Activated CD4-positive, alpha-beta T cell treated with anti-CD3 and anti-CD28 coated beads for 36 hours (primary cell): ENCODE results near the gene RTN4. TPM values are rescaled to one million over a fixed set of nuclear protein-coding genes. Genes with fewer than 3 reads are reported as not detected.

Experiments used
- ATAC-seq: fragments of 200-7000 bp; cut with Tn5 transposase; one replicate; pipeline ENCODE4 v1.10.0; 2021; ENCODE audit warnings: mild to moderate bottlenecking, moderate library complexity
- CTCF ChIA-PET: fragments of 350-600 bp; sonication (Branson Sonifier 250); formaldehyde crosslinking; loops from one replicate; lab custom pipeline; 2021; ENCODE audit warnings: antibody characterized with exemption; lab: Charles Lee
- POLR2A ChIA-PET: fragments of 350-600 bp; sonication (Branson Sonifier 250); formaldehyde crosslinking; loops from one replicate; lab custom pipeline; 2021; ENCODE audit warnings: antibody characterized with exemption, inconsistent platforms; lab: Charles Lee
- DNase-seq: peaks from one replicate; pipeline ENCODE4 v3.0.0-alpha.2; 2020
- H3K27ac Mint-ChIP-seq: one replicate; pipeline ENCODE4 v1.8.0; 2021; ENCODE audit warnings: mixed read lengths
- H3K27me3 Mint-ChIP-seq: one replicate; pipeline ENCODE4 v1.8.0; 2021; ENCODE audit warnings: mixed read lengths
- H3K36me3 Mint-ChIP-seq: one replicate; pipeline ENCODE4 v1.8.0; 2021; ENCODE audit warnings: low read depth, mixed read lengths
- H3K4me1 Mint-ChIP-seq: one replicate; pipeline ENCODE4 v1.8.0; 2021; ENCODE audit warnings: mixed read lengths
- H3K4me3 Mint-ChIP-seq: one replicate; pipeline ENCODE4 v1.8.0; 2021; ENCODE audit warnings: mild to moderate bottlenecking, moderate library complexity, mixed read lengths
- H3K9me3 Mint-ChIP-seq: one replicate; pipeline ENCODE4 v1.8.0; 2021; ENCODE audit warnings: low read depth, mixed read lengths
- intact Hi-C, 2 experiments: fragments of 100-400 bp; cut with DNase I in 1 of 2; cut with micrococcal nuclease in 1 of 2; formaldehyde crosslinking; loops; one replicate each; pipeline versions ENCODE4 v1.14.2 to v1.15.1; 2022 to 2024; cut with DNase I, micrococcal nuclease
- total RNA-seq, 2 experiments: library from RNA; stranded (reverse); gene quantifications; one replicate each; pipeline ENCODE4 v1.2.3, GENCODE V29; 2021

Gene RTN4
- total RNA-seq, 2 experiments from 2014 or later, result 70.3 to 84.8 TPM

- Mint-ChIP-seq H3K4me1 (peaks cover 27% of the 10 kb centered on the region), H3K27me3 (no peaks in the 10 kb centered on the region), H3K27ac (peak overlapping the region; percentile 14), H3K9me3 (peaks cover 5% of the 10 kb centered on the region), H3K4me3 (no peak overlapping the region), H3K36me3 (peaks cover 23% of the 10 kb centered on the region)
- intact Hi-C loops, result no loop called here
- POLR2A ChIA-PET, result no interaction called here
- no peak for ATAC-seq
- DNase-seq, result no peak
- CTCF ChIA-PET, result no interaction called here
Measured at GRCh38 chr2:54966837-54967236, 83.4 kb downstream of the RTN4 start.

- H3K27ac Mint-ChIP-seq, result peak overlapping the region; percentile 14
- DNase-seq (no peak), ATAC-seq (no peak)
- no peaks in the 10 kb centered on the region for H3K27me3 Mint-ChIP-seq
- H3K36me3 Mint-ChIP-seq, result peaks cover 19% of the 10 kb centered on the region
- intact Hi-C loops, result no loop called here
- peaks cover 27% of the 10 kb centered on the region for H3K4me1 Mint-ChIP-seq
- no peak overlapping the region for H3K4me3 Mint-ChIP-seq
- POLR2A ChIA-PET, result no interaction called here
- CTCF ChIA-PET, result interaction anchor here (0.9 kb wide), 1 partner anchor 107 kb away, joined by 3 read pairs; no protein-coding TSS in a partner anchor
- H3K9me3 Mint-ChIP-seq, result peaks cover 5% of the 10 kb centered on the region
Measured at GRCh38 chr2:54966165-54966832, 84.0 kb downstream of the RTN4 start.

- H3K27ac Mint-ChIP-seq, result no peak overlapping the region
- no peak for DNase-seq
- ChIA-PET CTCF (interaction anchor here (0.9 kb wide), 1 partner anchor 108 kb away, joined by 3 read pairs; no protein-coding TSS in a partner anchor), POLR2A (no interaction called here)
- intact Hi-C loops, result no loop called here
- ATAC-seq, result no peak
- no peaks in the 10 kb centered on the region for H3K27me3 Mint-ChIP-seq
- peaks cover 11% of the 10 kb centered on the region for H3K36me3 Mint-ChIP-seq
- peaks cover 5% of the 10 kb centered on the region for H3K9me3 Mint-ChIP-seq
- H3K4me1 Mint-ChIP-seq, result peaks cover 27% of the 10 kb centered on the region
- no peak overlapping the region for H3K4me3 Mint-ChIP-seq
Measured at GRCh38 chr2:54965425-54965824, 84.8 kb downstream of the RTN4 start.

- intact Hi-C loops, result loop anchor here in 1 of 2 experiments (1.0 kb wide), 1 partner anchor 11 kb away; no protein-coding TSS in a partner anchor
- POLR2A ChIA-PET, result no interaction called here
- no peak overlapping the region for H3K27ac Mint-ChIP-seq
Measured at GRCh38 chr2:54964816-54965215, 85.4 kb downstream of the RTN4 start.

GRCh38 chr2:54964271-54964670 lies 86.0 kb downstream of the RTN4 start:
- Mint-ChIP-seq H3K27ac (no peak overlapping the region), H3K4me3 (no peak overlapping the region), H3K27me3 (no peaks in the 10 kb centered on the region), H3K36me3 (peaks cover 4% of the 10 kb centered on the region), H3K4me1 (peaks cover 27% of the 10 kb centered on the region), H3K9me3 (peaks cover 5% of the 10 kb centered on the region)
- no peak for ATAC-seq
- intact Hi-C loops, result loop anchor here in 1 of 2 experiments (1.0 kb wide), 1 partner anchor 12 kb away; no protein-coding TSS in a partner anchor
- no peak for DNase-seq
- CTCF ChIA-PET, result no interaction called here
- POLR2A ChIA-PET, result no interaction called here

More at GRCh38 chr2:54964816-54965215, 85.4 kb downstream of the RTN4 start:
- peaks cover 5% of the 10 kb centered on the region for H3K9me3 Mint-ChIP-seq
- ATAC-seq, result no peak
- CTCF ChIA-PET, result interaction anchor here (0.5 kb wide), 1 partner anchor 967 kb away, joined by 3 read pairs; no protein-coding TSS in a partner anchor
- peaks cover 7% of the 10 kb centered on the region for H3K36me3 Mint-ChIP-seq
- no peak for DNase-seq
- H3K27me3 Mint-ChIP-seq, result no peaks in the 10 kb centered on the region
- no peak overlapping the region for H3K4me3 Mint-ChIP-seq
- H3K4me1 Mint-ChIP-seq, result peaks cover 27% of the 10 kb centered on the region

- Mint-ChIP-seq H3K4me3 (no peak overlapping the region), H3K4me1 (peaks cover 27% of the 10 kb centered on the region), H3K27me3 (no peaks in the 10 kb centered on the region), H3K9me3 (peaks cover 5% of the 10 kb centered on the region), H3K36me3 (no peaks in the 10 kb centered on the region), H3K27ac (no peak overlapping the region)
- intact Hi-C loops, result no loop called here
- DNase-seq (no peak), ATAC-seq (no peak)
- CTCF ChIA-PET, result interaction anchor here (0.7 kb wide), 1 partner anchor 40 kb away, joined by 3 read pairs; no protein-coding TSS in a partner anchor
- POLR2A ChIA-PET, result no interaction called here
Measured at GRCh38 chr2:54963476-54963875, 86.8 kb downstream of the RTN4 start.

GRCh38 chr2:54962935-54963440 lies 87.3 kb downstream of the RTN4 start:
- ATAC-seq, result no peak
- Mint-ChIP-seq H3K4me3 (no peak overlapping the region), H3K4me1 (peaks cover 27% of the 10 kb centered on the region), H3K9me3 (peaks cover 1% of the 10 kb centered on the region), H3K27ac (no peak overlapping the region), H3K36me3 (no peaks in the 10 kb centered on the region), H3K27me3 (no peaks in the 10 kb centered on the region)
- ChIA-PET CTCF (interaction anchor here (0.7 kb wide), 1 partner anchor 40 kb away, joined by 3 read pairs; no protein-coding TSS in a partner anchor), POLR2A (no interaction called here)
- intact Hi-C loops, result no loop called here
- DNase-seq, result no peak

DNA sequence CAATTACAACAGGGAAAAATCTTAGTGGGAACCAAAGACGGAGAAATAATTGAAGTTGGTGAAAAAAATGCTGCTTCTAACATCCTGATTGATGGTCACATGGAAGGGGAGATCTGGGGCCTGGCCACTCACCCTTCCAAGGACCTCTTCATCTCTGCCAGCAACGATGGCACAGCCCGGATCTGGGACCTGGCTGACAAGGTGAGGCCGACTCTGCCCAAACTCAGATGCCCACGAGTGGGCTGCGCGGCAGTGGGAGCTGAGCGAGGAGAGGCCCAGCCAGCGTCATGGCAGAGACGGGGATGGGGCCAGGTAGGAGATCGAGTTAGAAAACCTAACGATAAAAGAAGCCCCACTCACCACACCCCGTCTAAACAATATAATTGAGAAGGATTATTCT lies 87.7 kb downstream of the RTN4 start:
- no peak for DNase-seq
- ChIA-PET POLR2A (no interaction called here), CTCF (no interaction called here)
- no peak overlapping the region for H3K4me3 Mint-ChIP-seq
- H3K27ac Mint-ChIP-seq, result no peak overlapping the region
- no peak for ATAC-seq
- no peaks in the 10 kb centered on the region for H3K27me3 Mint-ChIP-seq
- H3K36me3 Mint-ChIP-seq, result no peaks in the 10 kb centered on the region
- no peaks in the 10 kb centered on the region for H3K9me3 Mint-ChIP-seq
- H3K4me1 Mint-ChIP-seq, result peaks cover 27% of the 10 kb centered on the region
- intact Hi-C loops, result no loop called here

DNA sequence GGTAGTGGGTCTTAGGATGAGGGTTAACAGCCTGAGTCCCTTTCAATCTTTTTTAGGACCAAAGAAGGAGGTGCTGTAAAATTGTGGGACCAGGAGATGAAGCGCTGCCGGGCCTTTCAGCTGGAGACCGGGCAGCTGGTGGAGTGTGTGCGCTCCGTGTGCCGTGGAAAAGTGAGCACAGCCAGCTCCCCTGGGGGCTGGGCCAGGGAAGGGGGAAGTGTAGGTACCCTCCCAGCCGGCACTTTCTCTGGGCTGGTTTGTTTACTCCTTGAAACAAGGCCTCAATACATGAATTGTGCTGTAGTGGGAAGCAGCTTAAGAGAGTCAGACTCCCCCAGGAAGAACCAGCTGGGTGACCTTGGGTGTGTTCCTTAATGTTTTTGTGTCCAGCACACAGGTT lies 90.1 kb downstream of the RTN4 start:
- ChIA-PET CTCF (interaction anchor here (0.7 to 1.2 kb wide), 3 partner anchors 9 to 54 kb away, joined by 3 read pairs; no protein-coding TSS in a partner anchor), POLR2A (no interaction called here)
- H3K4me3 Mint-ChIP-seq, result no peak overlapping the region
- intact Hi-C loops, result no loop called here
- H3K27ac Mint-ChIP-seq, result no peak overlapping the region
- DNase-seq (no peak), ATAC-seq (no peak)
- H3K9me3 Mint-ChIP-seq, result no peaks in the 10 kb centered on the region
- no peaks in the 10 kb centered on the region for H3K27me3 Mint-ChIP-seq
- peaks cover 9% of the 10 kb centered on the region for H3K4me1 Mint-ChIP-seq
- H3K36me3 Mint-ChIP-seq, result no peaks in the 10 kb centered on the region

DNA sequence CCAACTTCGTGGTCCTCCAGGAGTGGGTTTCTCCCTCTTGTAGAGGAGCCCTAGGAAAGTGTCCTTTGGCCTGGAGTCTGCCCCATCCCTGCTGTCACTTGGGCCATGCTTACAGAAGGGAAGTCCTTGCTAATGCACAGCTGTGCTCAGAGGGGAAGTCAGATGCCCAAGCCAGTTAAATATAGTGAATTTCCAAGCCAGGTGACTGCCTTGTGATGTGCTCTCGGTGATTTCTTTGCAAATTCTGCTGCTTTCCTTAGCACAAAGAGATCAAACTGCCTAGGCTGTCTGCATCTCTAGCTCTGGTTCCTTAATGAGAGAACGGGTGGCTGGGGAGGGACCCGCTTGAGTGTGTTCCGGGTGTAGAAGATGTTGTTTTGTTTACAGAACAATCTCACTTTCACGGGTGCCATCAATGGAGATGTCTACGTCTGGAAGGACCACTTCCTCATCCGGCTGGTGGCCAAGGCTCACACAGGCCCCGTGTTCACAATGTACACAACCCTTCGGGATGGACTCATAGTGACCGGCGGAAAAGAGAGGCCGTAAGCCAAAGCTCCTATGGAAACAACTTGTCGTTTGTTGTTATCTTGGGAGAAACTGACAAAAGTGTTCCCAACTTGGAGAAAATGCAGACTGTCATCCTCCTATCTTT lies 91.4 kb downstream of the RTN4 start:
- no peaks in the 10 kb centered on the region for H3K27me3 Mint-ChIP-seq
- DNase-seq (no peak), ATAC-seq (no peak)
- no peaks in the 10 kb centered on the region for H3K4me1 Mint-ChIP-seq
- ChIA-PET POLR2A (no interaction called here), CTCF (no interaction called here)
- no peaks in the 10 kb centered on the region for H3K36me3 Mint-ChIP-seq
- no peak overlapping the region for H3K4me3 Mint-ChIP-seq
- H3K9me3 Mint-ChIP-seq, result no peaks in the 10 kb centered on the region
- H3K27ac Mint-ChIP-seq, result no peak overlapping the region
- intact Hi-C loops, result no loop called here

DNA sequence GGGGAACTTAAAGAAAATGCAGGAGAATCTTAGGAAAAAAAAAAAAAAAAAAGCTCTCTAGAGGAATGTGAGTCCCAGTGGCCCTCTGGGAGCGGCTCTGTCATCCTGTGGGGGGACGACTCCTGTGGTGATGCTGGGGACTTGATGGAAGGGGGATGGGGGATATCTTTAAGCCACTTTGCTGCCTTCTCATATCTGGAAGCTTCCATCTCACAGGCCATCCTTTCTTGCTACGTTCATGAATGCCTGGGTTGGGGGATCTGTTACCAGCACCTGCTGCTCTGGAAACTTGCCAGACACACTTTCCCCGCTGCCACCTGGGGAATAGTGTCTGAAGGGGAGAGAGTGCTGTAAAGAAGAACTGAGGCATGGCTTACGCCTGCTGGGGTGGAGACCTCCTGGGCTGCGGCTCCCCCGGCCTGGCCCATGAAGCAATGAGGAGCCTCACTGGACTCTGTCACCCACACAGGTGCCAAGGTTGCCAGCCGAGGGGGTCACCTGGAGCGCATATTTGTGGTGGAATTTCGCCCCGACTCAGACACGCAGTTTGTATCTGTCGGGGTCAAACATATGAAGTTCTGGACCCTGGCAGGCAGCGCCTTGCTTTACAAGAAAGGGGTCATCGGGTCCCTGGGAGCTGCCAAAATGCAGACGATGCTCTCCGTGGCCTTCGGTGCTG lies 92.8 kb downstream of the RTN4 start:
- Mint-ChIP-seq H3K9me3 (no peaks in the 10 kb centered on the region), H3K36me3 (no peaks in the 10 kb centered on the region), H3K27ac (no peak overlapping the region), H3K27me3 (no peaks in the 10 kb centered on the region), H3K4me3 (no peak overlapping the region), H3K4me1 (peaks cover 7% of the 10 kb centered on the region)
- DNase-seq (no peak), ATAC-seq (no peak)
- intact Hi-C loops, result no loop called here
- CTCF ChIA-PET, result no interaction called here
- POLR2A ChIA-PET, result no interaction called here
